ENCODE results near the gene TPRX2.
"Not testable (repeated sequence)": the region's sequence is repeated elsewhere in the genome, so short reads cannot be mapped to it uniquely, and the experiment has no call there.

The TPRX2 gene

GRCh38 chr19:47858646-47859285 lies at the start of gene TPRX2:
TPRX2 (plus strand) TSS chr19:47859235; CDS start chr19:47859247, 12 bp downstream.
- not testable (repeated sequence) for H3K4me1 Mint-ChIP-seq; H3K36me3 Mint-ChIP-seq (ENCODE audit: insufficient read depth); H3K9me3 Mint-ChIP-seq; H3K27ac Mint-ChIP-seq (ENCODE audit: low read depth); ATAC-seq (replicated peaks; ENCODE audit: extremely low read depth, poor library complexity, severe bottlenecking); DNase-seq (ENCODE audit: low spot score in 2 of 2); H3K4me3 Mint-ChIP-seq
- peaks cover 47% of the 10 kb centered on the region for H3K27me3 Mint-ChIP-seq

- Mint-ChIP-seq H3K27me3 (peaks cover 17% of the 10 kb centered on the region), H3K27ac (ENCODE audit: low read depth) (no peak overlapping the region), H3K4me3 (no peak overlapping the region), H3K4me1 (no peaks in the 10 kb centered on the region), H3K9me3 (no peaks in the 10 kb centered on the region), H3K36me3 (ENCODE audit: insufficient read depth) (no peaks in the 10 kb centered on the region)
- DNase-seq (ENCODE audit: low spot score in 2 of 2) (peak; percentile 36 to 71), ATAC-seq (replicated peaks; ENCODE audit: extremely low read depth, poor library complexity, severe bottlenecking) (no peak)
These were observed 45.6 kb upstream of the TPRX2 start for GRCh38 chr19:47813304-47813994.

GRCh38 chr19:47813995-47814328 lies 45.1 kb upstream of the TPRX2 start:
- DNase-seq (ENCODE audit: low spot score in 2 of 2): no peak
- ATAC-seq (replicated peaks; ENCODE audit: extremely low read depth, poor library complexity, severe bottlenecking): no peak
- no peak overlapping the region for H3K27ac Mint-ChIP-seq (ENCODE audit: low read depth)
- peaks cover 23% of the 10 kb centered on the region for H3K27me3 Mint-ChIP-seq
- H3K4me3 Mint-ChIP-seq: no peak overlapping the region
- no peaks in the 10 kb centered on the region for H3K36me3 Mint-ChIP-seq (ENCODE audit: insufficient read depth)
- no peaks in the 10 kb centered on the region for H3K9me3 Mint-ChIP-seq
- H3K4me1 Mint-ChIP-seq: no peaks in the 10 kb centered on the region

- H3K4me1 Mint-ChIP-seq; H3K4me3 Mint-ChIP-seq; H3K36me3 Mint-ChIP-seq (ENCODE audit: insufficient read depth); H3K9me3 Mint-ChIP-seq; H3K27ac Mint-ChIP-seq (ENCODE audit: low read depth); DNase-seq (ENCODE audit: low spot score in 2 of 2); ATAC-seq (replicated peaks; ENCODE audit: extremely low read depth, poor library complexity, severe bottlenecking): not testable (repeated sequence)
- peaks cover 36% of the 10 kb centered on the region for H3K27me3 Mint-ChIP-seq
These were observed 42.8 kb upstream of the TPRX2 start for GRCh38 chr19:47816270-47816669.

- not testable (repeated sequence) for DNase-seq (ENCODE audit: low spot score in 2 of 2); ATAC-seq (replicated peaks; ENCODE audit: extremely low read depth, poor library complexity, severe bottlenecking)
These were observed 40.8 kb upstream of the TPRX2 start for GRCh38 chr19:47818221-47818620.

GRCh38 chr19:47819858-47820257 lies 39.2 kb upstream of the TPRX2 start:
- ATAC-seq (replicated peaks; ENCODE audit: extremely low read depth, poor library complexity, severe bottlenecking) (no peak), DNase-seq (ENCODE audit: low spot score in 2 of 2) (no peak)
- Mint-ChIP-seq H3K27me3 (peaks cover 51% of the 10 kb centered on the region), H3K9me3 (no peaks in the 10 kb centered on the region), H3K4me3 (no peak overlapping the region), H3K4me1 (no peaks in the 10 kb centered on the region), H3K36me3 (ENCODE audit: insufficient read depth) (no peaks in the 10 kb centered on the region), H3K27ac (ENCODE audit: low read depth) (no peak overlapping the region)

More at GRCh38 chr19:47818221-47818620, 40.8 kb upstream of the TPRX2 start:
- not testable (repeated sequence) for H3K9me3 Mint-ChIP-seq; H3K4me1 Mint-ChIP-seq; H3K36me3 Mint-ChIP-seq (ENCODE audit: insufficient read depth); H3K27ac Mint-ChIP-seq (ENCODE audit: low read depth); H3K4me3 Mint-ChIP-seq
- peaks cover 51% of the 10 kb centered on the region for H3K27me3 Mint-ChIP-seq

- Mint-ChIP-seq H3K4me3 (no peak overlapping the region), H3K9me3 (no peaks in the 10 kb centered on the region), H3K4me1 (no peaks in the 10 kb centered on the region), H3K36me3 (ENCODE audit: insufficient read depth) (no peaks in the 10 kb centered on the region), H3K27ac (ENCODE audit: low read depth) (no peak overlapping the region), H3K27me3 (peaks cover 51% of the 10 kb centered on the region)
- ATAC-seq (replicated peaks; ENCODE audit: extremely low read depth, poor library complexity, severe bottlenecking): no peak
- no peak for DNase-seq (ENCODE audit: low spot score in 2 of 2)
These were observed 38.6 kb upstream of the TPRX2 start for GRCh38 chr19:47820410-47820809.

- Mint-ChIP-seq H3K4me3 (no peak within 1 kb of the TSS), H3K27me3 (peaks cover 53% of the 10 kb centered on the region), H3K27ac (ENCODE audit: low read depth) (no peak within 1 kb of the TSS), H3K36me3 (ENCODE audit: insufficient read depth) (no peaks in the 10 kb centered on the region), H3K4me1 (no peaks in the 10 kb centered on the region), H3K9me3 (no peaks in the 10 kb centered on the region)
- DNase-seq (ENCODE audit: low spot score in 2 of 2): no peak
- no peak for ATAC-seq (replicated peaks; ENCODE audit: extremely low read depth, poor library complexity, severe bottlenecking)
These were observed 37.5 kb upstream of the TPRX2 start, which contains the start of gene CRX for GRCh38 chr19:47821460-47822020. CRX (plus strand) TSS chr19:47821937; CDS start chr19:47834444, 12,507 bp downstream.

GRCh38 chr19:47824396-47824795 lies 34.6 kb upstream of the TPRX2 start:
- ATAC-seq (replicated peaks; ENCODE audit: extremely low read depth, poor library complexity, severe bottlenecking) (no peak), DNase-seq (ENCODE audit: low spot score in 2 of 2) (no peak)
- no peaks in the 10 kb centered on the region for H3K9me3 Mint-ChIP-seq
- no peak overlapping the region for H3K4me3 Mint-ChIP-seq
- H3K4me1 Mint-ChIP-seq: no peaks in the 10 kb centered on the region
- H3K27me3 Mint-ChIP-seq: peaks cover 44% of the 10 kb centered on the region
- no peaks in the 10 kb centered on the region for H3K36me3 Mint-ChIP-seq (ENCODE audit: insufficient read depth)
- H3K27ac Mint-ChIP-seq (ENCODE audit: low read depth): no peak overlapping the region

- no peak for ATAC-seq (replicated peaks; ENCODE audit: extremely low read depth, poor library complexity, severe bottlenecking)
- H3K4me3 Mint-ChIP-seq: no peak overlapping the region
These were observed 32.2 kb upstream of the TPRX2 start for GRCh38 chr19:47826800-47827199.

GRCh38 chr19:47832723-47833122 lies 26.3 kb upstream of the TPRX2 start:
- no peaks in the 10 kb centered on the region for H3K27me3 Mint-ChIP-seq
- no peaks in the 10 kb centered on the region for H3K9me3 Mint-ChIP-seq
- DNase-seq (ENCODE audit: low spot score in 2 of 2) (no peak), ATAC-seq (replicated peaks; ENCODE audit: extremely low read depth, poor library complexity, severe bottlenecking) (no peak)
- H3K4me3 Mint-ChIP-seq: no peak overlapping the region
- no peak overlapping the region for H3K27ac Mint-ChIP-seq (ENCODE audit: low read depth)
- no peaks in the 10 kb centered on the region for H3K4me1 Mint-ChIP-seq
- peaks cover 3% of the 10 kb centered on the region for H3K36me3 Mint-ChIP-seq (ENCODE audit: insufficient read depth)

More at GRCh38 chr19:47826800-47827199, 32.2 kb upstream of the TPRX2 start:
- H3K27me3 Mint-ChIP-seq: peaks cover 20% of the 10 kb centered on the region
- H3K27ac Mint-ChIP-seq (ENCODE audit: low read depth): no peak overlapping the region
- no peak for DNase-seq (ENCODE audit: low spot score in 2 of 2)
- H3K9me3 Mint-ChIP-seq: no peaks in the 10 kb centered on the region
- no peaks in the 10 kb centered on the region for H3K4me1 Mint-ChIP-seq
- peaks cover 3% of the 10 kb centered on the region for H3K36me3 Mint-ChIP-seq (ENCODE audit: insufficient read depth)

- no peaks in the 10 kb centered on the region for H3K27me3 Mint-ChIP-seq
- DNase-seq (ENCODE audit: low spot score in 2 of 2) (no peak), ATAC-seq (replicated peaks; ENCODE audit: extremely low read depth, poor library complexity, severe bottlenecking) (no peak)
- H3K4me3 Mint-ChIP-seq: no peak overlapping the region
- H3K9me3 Mint-ChIP-seq: no peaks in the 10 kb centered on the region
- H3K36me3 Mint-ChIP-seq (ENCODE audit: insufficient read depth): no peaks in the 10 kb centered on the region
- H3K27ac Mint-ChIP-seq (ENCODE audit: low read depth): no peak overlapping the region
- no peaks in the 10 kb centered on the region for H3K4me1 Mint-ChIP-seq
These were observed 23.0 kb upstream of the TPRX2 start for GRCh38 chr19:47836038-47836437.

- no peak for ATAC-seq (replicated peaks; ENCODE audit: extremely low read depth, poor library complexity, severe bottlenecking)
- Mint-ChIP-seq H3K4me1 (no peaks in the 10 kb centered on the region), H3K27me3 (peaks cover 33% of the 10 kb centered on the region), H3K36me3 (ENCODE audit: insufficient read depth) (no peaks in the 10 kb centered on the region), H3K4me3 (no peak overlapping the region), H3K27ac (ENCODE audit: low read depth) (no peak overlapping the region), H3K9me3 (no peaks in the 10 kb centered on the region)
- DNase-seq (ENCODE audit: low spot score in 2 of 2): no peak
These were observed 19.6 kb upstream of the TPRX2 start for GRCh38 chr19:47839411-47839810.

All from central memory CD8-positive, alpha-beta T cell (primary cell).